Left lung (tissue), 10 donors: ENCODE data around the gene HSD3B7. TPM values are rescaled to one million over a fixed set of nuclear protein-coding genes. Genes with fewer than 3 reads are reported as not detected.
A peak's percentile ranks its signal among the peaks of the same experiment; 100 is the strongest.

Source experiments
- ATAC-seq: fragments of 200-7000 bp; cut with Tn5 transposase; one replicate; pipeline ENCODE4 v1.9.1; 2020; ENCODE audit warnings: moderate library complexity
- DNase-seq, 4 donors: peaks; one replicate each; pipeline ENCODE4 v3.0.0-alpha.2; 2013 to 2020
- H3K27ac ChIP-seq, 2 donors: fragments of 200-600 bp; sonication (generic) in 1 of 2; one replicate each; pipeline versions ENCODE4 v1.5.0 to v1.8.0; 2020 to 2021
- H3K27me3 ChIP-seq, 2 donors: fragments of 200-600 bp; sonication (generic) in 1 of 2; one replicate each; pipeline versions ENCODE4 v1.5.0 to v1.8.0; 2020 to 2021
- H3K36me3 ChIP-seq, 2 donors: fragments of 200-600 bp; sonication (generic) in 1 of 2; one replicate each; pipeline versions ENCODE4 v1.5.0 to v1.8.0; 2020 to 2021
- H3K4me1 ChIP-seq, 2 donors: fragments of 200-600 bp; one replicate each; pipeline ENCODE4 v1.8.0; 2021
- H3K4me3 ChIP-seq, 2 donors: fragments of 200-600 bp; sonication (generic) in 1 of 2; one replicate each; pipeline versions ENCODE4 v1.5.0 to v1.8.0; 2020 to 2021; ENCODE audit warnings: mild to moderate bottlenecking in 1 of 2
- H3K9me3 ChIP-seq, 2 donors: fragments of 200-600 bp; sonication (generic) in 1 of 2; one replicate each; pipeline versions ENCODE4 v1.5.0 to v1.8.0; 2020 to 2021
- intact Hi-C, 2 donors: fragments of 100-400 bp; cut with DNase I; formaldehyde crosslinking; loops; one replicate each; pipeline versions ENCODE4 v1.11.2 to v1.14.2; 2022
- polyA plus RNA-seq, 6 donors: library from polyadenylated mRNA; unstranded; fragments of 120-200 nt; gene quantifications; one replicate each; pipeline ENCODE4 v1.2.1, GENCODE V29; 2013; ENCODE audit not compliant: insufficient read length in 6 of 6
- total RNA-seq, 2 donors: library from RNA; stranded (reverse); fragmentation: NEBNext Ultra II Directional; extraction: Animal tissue kit (Norgen Biotek cat#: 25700); gene quantifications; one replicate each; pipeline ENCODE4 v1.2.1, GENCODE V29; 2021
- TF ChIP-seq, protein P1 (sequence below), 2 donors: fragments of 200-600 bp; sonication (generic) in 1 of 2; IDR thresholded peaks; one replicate each; pipeline versions ENCODE4 v1.5.0 to v1.8.0; 2021; ENCODE audit warnings: antibody characterized with exemption in 2 of 2
- donor health status: DM: no; HTN: yes; CAD: no.
- donor health status: DM: no; HTN: no; CAD: no.

The HSD3B7 gene
- total and polyA plus RNA-seq, 8 donors: 3.9 to 28.4 (median 4.8) TPM

DNA sequence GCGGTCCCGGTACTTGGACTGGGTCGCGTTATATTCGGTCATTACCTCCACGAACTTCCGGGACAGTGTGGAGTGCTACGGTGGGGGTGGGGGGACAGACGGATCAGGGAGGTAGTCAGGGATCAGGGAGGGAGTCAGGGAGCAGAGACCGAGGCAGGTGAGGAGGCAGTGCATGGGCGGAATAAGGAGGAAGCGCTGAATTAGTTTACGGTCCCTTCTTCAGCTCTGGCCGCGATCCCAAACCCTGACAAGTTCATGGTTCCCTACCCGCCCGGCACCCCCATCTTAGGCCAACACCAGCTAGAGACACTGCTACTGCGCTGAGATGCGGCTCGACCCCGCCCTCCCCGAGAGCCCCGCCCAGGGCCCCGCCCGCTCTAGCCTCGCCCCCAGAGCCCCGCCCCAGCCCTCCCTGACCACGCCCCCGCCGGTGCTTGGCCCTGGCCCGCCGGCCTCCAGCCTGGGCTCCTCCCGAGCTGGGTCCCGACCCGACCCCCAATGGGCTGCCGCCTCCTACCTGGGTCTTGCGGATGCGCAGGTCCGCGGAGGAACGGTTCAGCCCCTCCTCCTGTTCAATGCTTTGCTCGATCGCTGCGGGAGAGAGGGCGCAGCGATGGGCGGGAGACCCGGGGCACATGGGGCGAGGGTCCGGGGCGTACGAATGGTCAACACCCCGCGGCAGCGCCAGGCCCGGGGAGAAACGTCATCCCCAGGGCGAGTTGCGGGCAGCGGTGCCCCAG is 12.1 kb downstream of the HSD3B7 start:
- H3K4me1 ChIP-seq: peaks cover 7 to 24% of the 10 kb centered on the region in 2 donors
- peak in 3 of 4 donors; percentile 41 to 96 (median 87) for DNase-seq
- no peaks in the 10 kb centered on the region for H3K36me3 ChIP-seq
- intact Hi-C loops: no loop called here
- ATAC-seq: peak; percentile 97
- H3K27ac ChIP-seq: peak overlapping the region in 1 of 2 donors; percentile 18
- peaks cover 0 to 27% of the 10 kb centered on the region in 2 donors for H3K27me3 ChIP-seq
- H3K9me3 ChIP-seq: no peaks in the 10 kb centered on the region
- peak overlapping the region; percentile 40 to 47 for H3K4me3 ChIP-seq
- TF ChIP-seq, protein P1, sequence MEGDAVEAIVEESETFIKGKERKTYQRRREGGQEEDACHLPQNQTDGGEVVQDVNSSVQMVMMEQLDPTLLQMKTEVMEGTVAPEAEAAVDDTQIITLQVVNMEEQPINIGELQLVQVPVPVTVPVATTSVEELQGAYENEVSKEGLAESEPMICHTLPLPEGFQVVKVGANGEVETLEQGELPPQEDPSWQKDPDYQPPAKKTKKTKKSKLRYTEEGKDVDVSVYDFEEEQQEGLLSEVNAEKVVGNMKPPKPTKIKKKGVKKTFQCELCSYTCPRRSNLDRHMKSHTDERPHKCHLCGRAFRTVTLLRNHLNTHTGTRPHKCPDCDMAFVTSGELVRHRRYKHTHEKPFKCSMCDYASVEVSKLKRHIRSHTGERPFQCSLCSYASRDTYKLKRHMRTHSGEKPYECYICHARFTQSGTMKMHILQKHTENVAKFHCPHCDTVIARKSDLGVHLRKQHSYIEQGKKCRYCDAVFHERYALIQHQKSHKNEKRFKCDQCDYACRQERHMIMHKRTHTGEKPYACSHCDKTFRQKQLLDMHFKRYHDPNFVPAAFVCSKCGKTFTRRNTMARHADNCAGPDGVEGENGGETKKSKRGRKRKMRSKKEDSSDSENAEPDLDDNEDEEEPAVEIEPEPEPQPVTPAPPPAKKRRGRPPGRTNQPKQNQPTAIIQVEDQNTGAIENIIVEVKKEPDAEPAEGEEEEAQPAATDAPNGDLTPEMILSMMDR (IDR thresholded peaks at IDR 0.05): no peak

DNA sequence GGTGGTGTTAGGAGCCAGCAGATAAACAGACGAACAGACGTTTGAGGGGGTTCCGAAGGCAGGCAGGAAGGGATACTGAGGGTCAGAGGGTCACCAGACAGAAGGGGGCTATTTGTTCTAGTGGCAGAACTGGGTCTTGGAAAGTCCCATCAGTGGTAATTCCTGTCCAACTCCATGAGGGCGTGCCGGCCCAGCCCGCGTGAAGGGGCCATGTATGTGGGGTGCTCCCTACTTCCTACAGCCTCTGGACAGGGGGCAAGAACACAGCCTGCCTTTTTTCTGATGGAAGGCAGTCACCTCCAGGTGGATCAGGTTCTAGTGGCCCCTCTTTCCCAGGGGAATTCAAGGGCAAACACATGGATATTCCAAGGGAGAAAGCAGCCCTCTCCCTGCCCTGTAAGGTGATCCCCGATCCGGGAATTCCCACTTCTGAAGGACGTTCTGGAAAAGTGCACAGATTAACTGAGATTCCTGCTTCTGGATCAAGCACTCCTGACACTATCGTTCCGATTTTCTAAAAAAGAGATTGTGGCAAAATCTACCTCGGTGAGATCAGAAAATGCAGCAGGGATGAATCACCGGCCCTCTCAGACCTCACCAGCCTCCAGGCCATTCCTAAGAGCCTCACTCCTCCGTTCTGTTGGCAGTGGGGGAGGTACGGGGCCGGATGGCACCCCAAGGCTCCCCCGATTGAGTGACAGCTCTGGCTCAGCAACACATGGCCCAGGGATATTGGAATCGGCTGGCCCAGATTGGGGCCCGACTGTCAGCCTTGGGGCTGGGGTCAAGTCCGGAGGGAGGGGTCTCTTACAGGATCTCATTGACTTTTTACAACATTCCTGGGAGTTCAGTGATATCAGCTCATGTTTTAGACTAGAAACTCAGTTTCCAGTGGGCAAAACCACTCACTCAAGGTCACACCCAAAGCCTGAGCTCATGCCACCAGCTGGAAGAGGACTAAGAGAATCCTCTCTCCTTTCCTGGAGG is 13.0 kb downstream of the HSD3B7 start:
- intact Hi-C loops: no loop called here
- peak overlapping the region in 1 of 2 donors; percentile 18 for H3K27ac ChIP-seq

DNA sequence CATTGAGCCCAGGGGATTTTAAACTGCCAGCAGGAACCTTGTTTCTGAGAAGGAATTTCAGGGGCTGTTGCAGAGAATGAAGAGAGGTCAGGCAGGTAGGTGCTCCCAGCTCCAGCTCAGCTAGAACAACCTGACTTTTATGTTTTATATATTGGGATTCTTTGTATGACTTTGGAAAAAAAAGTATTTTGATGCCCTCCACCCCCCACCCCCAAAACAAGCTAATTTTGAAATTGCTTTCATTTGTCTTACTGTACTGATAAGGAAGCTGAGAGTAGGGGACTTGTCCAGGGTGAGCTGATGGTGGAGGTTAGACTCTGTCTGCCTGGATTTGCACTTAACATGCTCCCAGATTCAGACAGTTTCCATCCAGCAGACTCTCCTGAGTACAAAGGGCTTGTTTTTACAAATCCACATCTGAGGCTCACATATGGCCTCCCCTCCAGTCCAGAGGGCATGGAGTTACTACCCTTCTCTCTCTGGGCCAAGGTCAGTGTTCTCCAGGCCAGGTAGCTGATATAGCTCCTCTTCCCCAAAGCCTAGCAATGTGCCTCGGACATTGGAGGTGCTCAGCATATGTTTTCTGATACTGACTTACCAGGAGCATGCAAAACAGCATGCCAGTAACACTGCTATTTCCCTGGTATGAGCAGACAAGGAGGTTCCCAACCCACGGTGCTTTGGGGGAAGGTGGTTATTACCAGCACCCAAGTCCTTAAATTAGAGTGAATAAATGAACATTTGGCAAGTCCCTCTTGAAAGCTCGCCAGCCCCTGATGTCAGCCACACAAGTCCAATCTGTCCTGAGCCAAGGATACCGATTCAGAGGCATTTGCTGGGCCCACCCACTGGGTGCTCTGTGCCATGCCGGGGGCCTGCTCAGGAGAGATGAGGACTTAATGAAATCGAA is 14.1 kb downstream of the HSD3B7 start:
- no peak for ATAC-seq
- Histone ChIP-seq H3K4me3 (no peak overlapping the region), H3K27me3 (peaks cover 0 to 31% of the 10 kb centered on the region in 2 donors), H3K4me1 (peaks cover 7 to 24% of the 10 kb centered on the region in 2 donors), H3K27ac (no peak overlapping the region), H3K36me3 (no peaks in the 10 kb centered on the region), H3K9me3 (no peaks in the 10 kb centered on the region)
- no peak for DNase-seq
- TF ChIP-seq, protein P1 (IDR thresholded peaks at IDR 0.05): no peak
- intact Hi-C loops: no loop called here

More for the DNA sequence above, 13.0 kb downstream of the HSD3B7 start:
- Histone ChIP-seq H3K9me3 (no peaks in the 10 kb centered on the region), H3K27me3 (peaks cover 0 to 31% of the 10 kb centered on the region in 2 donors), H3K4me3 (peak overlapping the region; percentile 40 to 47), H3K4me1 (peaks cover 7 to 24% of the 10 kb centered on the region in 2 donors), H3K36me3 (no peaks in the 10 kb centered on the region)
- ATAC-seq (peak; percentile 47), DNase-seq (no peak)
- TF ChIP-seq, protein P1 (IDR thresholded peaks at IDR 0.05): no peak

DNA sequence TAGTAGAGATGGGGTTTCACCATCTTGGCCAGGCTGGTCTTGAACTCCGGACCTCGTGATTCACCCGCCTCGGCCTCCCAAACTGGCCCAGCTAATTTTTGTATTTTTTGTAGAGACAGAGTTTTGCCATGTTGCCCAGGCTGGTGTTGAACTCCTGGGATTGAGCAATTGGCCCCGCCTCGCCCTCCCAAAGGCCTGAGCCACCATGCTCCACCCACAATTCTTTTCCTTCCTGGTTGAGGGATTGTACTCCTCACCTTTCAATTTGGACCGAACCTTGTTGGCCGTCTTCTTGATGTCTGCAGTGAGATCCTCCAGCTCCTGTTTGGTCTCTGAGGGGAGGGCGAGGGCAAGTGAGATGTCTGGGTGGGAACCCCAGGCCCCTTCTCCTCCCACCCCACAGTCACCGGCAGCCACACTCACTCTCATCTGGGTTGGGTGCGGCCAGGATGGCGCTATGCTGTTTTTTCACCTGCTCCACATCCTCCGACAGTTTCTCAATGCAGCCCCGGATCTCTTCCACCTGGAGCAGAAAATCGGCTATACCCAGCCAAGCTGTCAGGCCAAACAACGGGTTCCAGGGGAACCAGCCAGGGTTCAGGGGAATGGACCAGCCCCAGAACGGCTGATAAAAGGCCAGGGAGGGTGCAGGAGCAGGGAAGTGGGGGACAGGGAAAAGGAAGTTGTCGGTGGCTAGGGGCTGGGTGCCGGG is 15.8 kb downstream of the HSD3B7 start:
- DNase-seq (no peak), ATAC-seq (no peak)
- H3K4me3 ChIP-seq: no peak overlapping the region
- peaks cover 0 to 44% of the 10 kb centered on the region in 2 donors for H3K27me3 ChIP-seq
- no peaks in the 10 kb centered on the region for H3K9me3 ChIP-seq
- TF ChIP-seq, protein P1 (IDR thresholded peaks at IDR 0.05): no peak
- intact Hi-C loops: loop anchor here in 1 of 2 donors (10.0 kb wide), 1 partner anchor 74 kb away; the partner anchor contains the start of genes ZNF646 and ZNF668
- H3K27ac ChIP-seq: no peak overlapping the region
- peaks cover 7 to 17% of the 10 kb centered on the region in 2 donors for H3K4me1 ChIP-seq
- H3K36me3 ChIP-seq: no peaks in the 10 kb centered on the region
